ENCODE results near the gene TRAF3IP1. TPM values are rescaled to one million over a fixed set of nuclear protein-coding genes. Genes with fewer than 3 reads are reported as not detected.
"Not testable (repeated sequence)": the region's sequence is repeated elsewhere in the genome, so short reads cannot be mapped to it uniquely, and the experiment has no call there.

The TRAF3IP1 gene
- total RNA-seq, 1 donor: 7.6 TPM

- H3K4me2 ChIP-seq (ENCODE audit: insufficient read depth, low read length): no peak overlapping the region
- H3K4me3 ChIP-seq (ENCODE audit: insufficient read depth, low read length): no peak overlapping the region
- peaks cover 4% of the 10 kb centered on the region for H3K36me3 ChIP-seq (ENCODE audit: insufficient read depth, low read length)
- H3K79me2 ChIP-seq (ENCODE audit: insufficient read depth, low read length): no peaks in the 10 kb centered on the region
- H3K27me3 ChIP-seq (ENCODE audit: insufficient read depth, low read length): no peaks in the 10 kb centered on the region
- H2AFZ ChIP-seq (ENCODE audit: low read length): no peak overlapping the region
- no peak overlapping the region for H3K27ac ChIP-seq (ENCODE audit: low read depth, low read length)
- no peak for DNase-seq (ENCODE audit: insufficient read length, low spot score, missing footprints)
- TF ChIP-seq, protein P1, sequence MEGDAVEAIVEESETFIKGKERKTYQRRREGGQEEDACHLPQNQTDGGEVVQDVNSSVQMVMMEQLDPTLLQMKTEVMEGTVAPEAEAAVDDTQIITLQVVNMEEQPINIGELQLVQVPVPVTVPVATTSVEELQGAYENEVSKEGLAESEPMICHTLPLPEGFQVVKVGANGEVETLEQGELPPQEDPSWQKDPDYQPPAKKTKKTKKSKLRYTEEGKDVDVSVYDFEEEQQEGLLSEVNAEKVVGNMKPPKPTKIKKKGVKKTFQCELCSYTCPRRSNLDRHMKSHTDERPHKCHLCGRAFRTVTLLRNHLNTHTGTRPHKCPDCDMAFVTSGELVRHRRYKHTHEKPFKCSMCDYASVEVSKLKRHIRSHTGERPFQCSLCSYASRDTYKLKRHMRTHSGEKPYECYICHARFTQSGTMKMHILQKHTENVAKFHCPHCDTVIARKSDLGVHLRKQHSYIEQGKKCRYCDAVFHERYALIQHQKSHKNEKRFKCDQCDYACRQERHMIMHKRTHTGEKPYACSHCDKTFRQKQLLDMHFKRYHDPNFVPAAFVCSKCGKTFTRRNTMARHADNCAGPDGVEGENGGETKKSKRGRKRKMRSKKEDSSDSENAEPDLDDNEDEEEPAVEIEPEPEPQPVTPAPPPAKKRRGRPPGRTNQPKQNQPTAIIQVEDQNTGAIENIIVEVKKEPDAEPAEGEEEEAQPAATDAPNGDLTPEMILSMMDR (IDR thresholded peaks at IDR 0.05; ENCODE audit: extremely low read depth, low read depth, low read length): no peak
- H3K9me3 ChIP-seq (ENCODE audit: low read depth, low read length): no peaks in the 10 kb centered on the region
- no peaks in the 10 kb centered on the region for H4K20me1 ChIP-seq (ENCODE audit: insufficient read depth, low read length)
- H3K4me1 ChIP-seq (ENCODE audit: insufficient read depth, low read length): no peaks in the 10 kb centered on the region
These were observed 78.8 kb downstream of the TRAF3IP1 start for GRCh38 chr2:238399094-238399493.

DNA sequence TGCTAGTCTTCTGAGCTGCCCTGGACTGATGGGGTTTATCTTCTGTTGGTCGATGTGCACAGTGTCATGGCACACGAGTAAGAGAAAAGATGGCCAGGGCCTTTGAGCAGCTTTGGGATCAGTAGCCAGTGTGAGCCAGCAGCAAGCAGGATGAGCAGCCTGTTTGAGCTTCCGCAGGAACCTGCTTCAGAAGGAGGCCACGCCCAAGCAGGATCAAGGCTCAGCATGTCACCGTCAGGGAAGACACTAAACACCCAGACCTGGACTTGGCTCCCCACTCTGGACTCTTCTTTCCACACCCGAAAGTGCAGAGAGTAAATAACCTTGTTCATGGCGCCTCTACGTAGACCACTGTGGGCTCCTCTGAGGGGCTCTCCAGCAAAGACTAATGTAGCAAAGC lies 81.2 kb downstream of the TRAF3IP1 start:
- Histone ChIP-seq H2AFZ (ENCODE audit: low read length) (no peak overlapping the region), H4K20me1 (ENCODE audit: insufficient read depth, low read length) (no peaks in the 10 kb centered on the region), H3K36me3 (ENCODE audit: insufficient read depth, low read length) (peaks cover 4% of the 10 kb centered on the region), H3K4me1 (ENCODE audit: insufficient read depth, low read length) (no peaks in the 10 kb centered on the region), H3K4me3 (ENCODE audit: insufficient read depth, low read length) (no peak overlapping the region), H3K79me2 (ENCODE audit: insufficient read depth, low read length) (no peaks in the 10 kb centered on the region), H3K27ac (ENCODE audit: low read depth, low read length) (no peak overlapping the region), H3K9me3 (ENCODE audit: low read depth, low read length) (no peaks in the 10 kb centered on the region), H3K4me2 (ENCODE audit: insufficient read depth, low read length) (no peak overlapping the region), H3K27me3 (ENCODE audit: insufficient read depth, low read length) (no peaks in the 10 kb centered on the region)
- TF ChIP-seq, protein P1 (IDR thresholded peaks at IDR 0.05; ENCODE audit: extremely low read depth, low read depth, low read length): no peak
- DNase-seq (ENCODE audit: insufficient read length, low spot score, missing footprints): no peak

DNA sequence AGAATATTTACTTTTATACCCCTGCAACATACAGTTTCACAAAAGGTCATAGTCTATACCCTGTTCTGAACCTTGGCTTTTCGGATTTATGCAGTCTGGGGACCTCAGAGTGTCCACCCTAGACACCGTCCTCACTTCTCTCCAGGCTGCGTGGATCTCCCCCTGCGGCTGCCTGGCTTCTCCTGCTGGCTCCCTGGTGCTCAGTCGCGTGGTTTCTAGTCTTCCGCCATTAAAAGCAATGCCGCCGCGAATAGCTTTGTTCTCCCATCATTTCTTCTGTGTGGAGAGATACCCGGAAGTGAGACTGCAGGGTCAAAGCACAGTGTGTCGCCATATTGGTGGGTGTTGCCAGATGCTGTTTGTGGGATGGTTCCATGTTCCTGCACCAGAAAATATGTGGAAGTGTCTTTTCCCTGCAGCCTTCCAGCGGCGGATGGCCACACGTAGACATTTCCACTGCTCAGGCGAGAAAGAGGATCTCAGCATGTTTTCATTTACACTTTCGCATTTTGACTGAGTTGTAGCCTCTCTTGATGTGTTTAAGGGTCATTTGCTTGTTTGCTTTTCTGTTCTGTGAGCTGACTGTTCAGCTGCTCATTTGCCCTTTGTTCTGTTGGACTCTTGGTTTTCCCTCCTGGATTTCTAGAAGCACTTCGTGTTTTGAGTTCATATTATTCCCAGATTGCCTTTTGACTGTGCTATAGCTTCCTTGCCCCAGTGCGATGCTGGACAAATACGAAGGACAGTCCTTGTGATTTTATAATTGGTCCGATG lies 83.5 kb downstream of the TRAF3IP1 start:
- Histone ChIP-seq H3K27ac (ENCODE audit: low read depth, low read length) (no peak overlapping the region), H4K20me1 (ENCODE audit: insufficient read depth, low read length) (no peaks in the 10 kb centered on the region), H3K4me3 (ENCODE audit: insufficient read depth, low read length) (no peak overlapping the region), H3K79me2 (ENCODE audit: insufficient read depth, low read length) (no peaks in the 10 kb centered on the region), H2AFZ (ENCODE audit: low read length) (no peak overlapping the region), H3K9me3 (ENCODE audit: low read depth, low read length) (no peaks in the 10 kb centered on the region), H3K4me1 (ENCODE audit: insufficient read depth, low read length) (no peaks in the 10 kb centered on the region), H3K4me2 (ENCODE audit: insufficient read depth, low read length) (no peak overlapping the region), H3K27me3 (ENCODE audit: insufficient read depth, low read length) (no peaks in the 10 kb centered on the region), H3K36me3 (ENCODE audit: insufficient read depth, low read length) (peaks cover 4% of the 10 kb centered on the region)
- DNase-seq (ENCODE audit: insufficient read length, low spot score, missing footprints): no peak
- TF ChIP-seq, protein P1 (IDR thresholded peaks at IDR 0.05; ENCODE audit: extremely low read depth, low read depth, low read length): no peak

DNA sequence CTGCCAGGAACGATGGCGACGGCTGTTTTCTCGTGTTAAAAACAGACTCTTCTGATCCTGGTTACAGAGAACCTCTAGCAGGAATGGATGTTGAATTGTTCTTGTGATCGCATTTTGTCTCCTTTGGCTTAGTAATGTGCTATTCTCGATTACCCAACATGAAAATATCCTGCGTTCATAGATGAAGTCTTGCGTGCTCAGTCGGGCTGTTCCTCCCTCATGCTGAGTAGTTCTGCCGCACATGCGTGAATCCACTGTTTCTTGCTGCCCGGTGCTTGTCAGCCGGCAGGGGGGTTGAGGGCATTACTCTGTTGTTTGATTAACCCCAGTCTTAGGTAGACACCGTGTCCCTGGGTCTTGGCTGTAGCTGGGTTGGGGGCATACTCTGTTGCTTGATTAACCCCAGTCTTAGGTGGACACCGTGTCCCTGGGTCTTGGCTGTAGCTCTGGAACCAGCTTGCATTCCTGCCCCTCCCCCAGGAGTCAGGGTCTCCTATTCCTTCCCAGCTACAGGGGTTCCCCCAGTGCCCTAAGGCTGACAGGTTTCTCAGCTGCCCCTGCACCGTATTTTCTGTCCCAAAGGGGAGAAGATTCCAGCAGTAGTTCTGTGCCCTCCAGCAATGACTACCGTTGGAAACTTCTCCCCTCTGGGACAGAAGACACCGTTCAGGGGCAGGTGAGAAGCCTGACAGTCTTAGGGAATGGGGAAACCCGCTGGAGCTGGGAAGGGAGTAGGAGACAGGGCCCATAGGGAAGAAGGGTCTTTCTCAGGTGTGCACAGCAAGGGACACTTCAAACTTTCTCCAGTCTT lies 84.3 kb downstream of the TRAF3IP1 start:
- Histone ChIP-seq H3K27me3 (ENCODE audit: insufficient read depth, low read length) (no peaks in the 10 kb centered on the region), H3K9me3 (ENCODE audit: low read depth, low read length) (no peaks in the 10 kb centered on the region), H3K36me3 (ENCODE audit: insufficient read depth, low read length) (peaks cover 4% of the 10 kb centered on the region), H2AFZ (ENCODE audit: low read length) (no peak overlapping the region), H4K20me1 (ENCODE audit: insufficient read depth, low read length) (no peaks in the 10 kb centered on the region), H3K27ac (ENCODE audit: low read depth, low read length) (no peak overlapping the region), H3K79me2 (ENCODE audit: insufficient read depth, low read length) (no peaks in the 10 kb centered on the region), H3K4me3 (ENCODE audit: insufficient read depth, low read length) (no peak overlapping the region), H3K4me1 (ENCODE audit: insufficient read depth, low read length) (peaks cover 6% of the 10 kb centered on the region), H3K4me2 (ENCODE audit: insufficient read depth, low read length) (no peak overlapping the region)
- TF ChIP-seq, protein P1 (IDR thresholded peaks at IDR 0.05; ENCODE audit: extremely low read depth, low read depth, low read length): no peak
- DNase-seq (ENCODE audit: insufficient read length, low spot score, missing footprints): no peak

DNA sequence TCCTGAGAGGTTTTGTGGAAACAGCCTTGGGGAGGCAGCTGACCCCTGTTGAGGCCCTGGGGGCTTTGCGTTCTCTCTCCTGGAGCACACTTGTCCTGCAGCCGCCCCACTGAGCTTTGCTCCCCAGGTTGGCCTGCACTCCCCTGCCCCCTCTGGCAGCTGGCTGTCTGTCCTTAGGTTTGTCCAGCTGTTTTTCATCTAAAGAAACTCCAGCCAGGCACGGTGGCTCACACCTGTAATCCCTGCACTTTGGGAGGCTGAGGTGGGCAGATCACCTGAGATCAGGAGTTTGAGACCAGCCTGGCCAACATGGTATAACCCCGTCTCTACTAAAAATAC lies 84.9 kb downstream of the TRAF3IP1 start:
- not testable (repeated sequence) for DNase-seq (ENCODE audit: insufficient read length, low spot score, missing footprints); H2AFZ ChIP-seq (ENCODE audit: low read length); H3K36me3 ChIP-seq (ENCODE audit: insufficient read depth, low read length); H3K79me2 ChIP-seq (ENCODE audit: insufficient read depth, low read length); H3K27me3 ChIP-seq (ENCODE audit: insufficient read depth, low read length); H4K20me1 ChIP-seq (ENCODE audit: insufficient read depth, low read length); H3K4me2 ChIP-seq (ENCODE audit: insufficient read depth, low read length); H3K9me3 ChIP-seq (ENCODE audit: low read depth, low read length); H3K4me1 ChIP-seq (ENCODE audit: insufficient read depth, low read length); H3K27ac ChIP-seq (ENCODE audit: low read depth, low read length); H3K4me3 ChIP-seq (ENCODE audit: insufficient read depth, low read length)
